Muscle of leg (tissue), 11 donors: ENCODE data around the gene NTMT1. TPM values are rescaled to one million over a fixed set of nuclear protein-coding genes. Genes with fewer than 3 reads are reported as not detected.
A peak's percentile ranks its signal among the peaks of the same experiment; 100 is the strongest.
"Not testable (repeated sequence)": the region's sequence is repeated elsewhere in the genome, so short reads cannot be mapped to it uniquely, and the experiment has no call there.

ENCODE experiments used
- DNase-seq: peaks from one replicate; pipeline ENCODE4 v3.0.0; 2013
- H3K27ac ChIP-seq: one replicate; pipeline ENCODE4 v1.5.1; 2013; ENCODE audit warnings: mild to moderate bottlenecking, low read length, control low read depth
- H3K27me3 ChIP-seq: one replicate; pipeline ENCODE4 v1.6.1; 2013; ENCODE audit warnings: low read length; ENCODE audit not compliant: control insufficient read depth, insufficient read depth
- H3K36me3 ChIP-seq: one replicate; pipeline ENCODE4 v1.6.1; 2013; ENCODE audit warnings: low read length; ENCODE audit not compliant: control insufficient read depth, insufficient read depth
- H3K4me1 ChIP-seq: one replicate; pipeline ENCODE4 v1.6.1; 2013; ENCODE audit warnings: low read length; ENCODE audit not compliant: control insufficient read depth, insufficient read depth
- H3K4me3 ChIP-seq: one replicate; pipeline ENCODE4 v1.5.1; 2013; ENCODE audit warnings: low read length, control low read depth
- H3K9me3 ChIP-seq: replicated peaks from 2 replicates; pipeline ENCODE4 v1.6.1; 2013; ENCODE audit warnings: low read depth, low read length; ENCODE audit not compliant: control insufficient read depth
- WGBS: methylation state at CpG from one replicate; pipeline ENCODE4 v1.1.5; 2013; ENCODE audit warnings: missing lambda C conversion rate; ENCODE audit not compliant: insufficient coverage; 5-methylcytosine and 5-hydroxymethylcytosine counted together
- polyA plus RNA-seq, 8 donors: library from polyadenylated mRNA; unstranded; fragments of 120-200 nt; gene quantifications; one replicate each; pipeline versions ENCODE4 v1.2.1 to v1.2.3, GENCODE V29; 2013; ENCODE audit warnings: inconsistent platforms in 1 of 8, low replicate concordance in 1 of 8; ENCODE audit not compliant: insufficient read length in 8 of 8, insufficient read depth in 1 of 8
- total RNA-seq: library from RNA; stranded (reverse); fragments of 120-200 nt; gene quantifications from one replicate; pipeline ENCODE4 v1.2.4, GENCODE V29; 2013

NTMT1 gene
- total and polyA plus RNA-seq, 9 donors, result 26.9 to 41.9 (median 38.9) TPM

DNA sequence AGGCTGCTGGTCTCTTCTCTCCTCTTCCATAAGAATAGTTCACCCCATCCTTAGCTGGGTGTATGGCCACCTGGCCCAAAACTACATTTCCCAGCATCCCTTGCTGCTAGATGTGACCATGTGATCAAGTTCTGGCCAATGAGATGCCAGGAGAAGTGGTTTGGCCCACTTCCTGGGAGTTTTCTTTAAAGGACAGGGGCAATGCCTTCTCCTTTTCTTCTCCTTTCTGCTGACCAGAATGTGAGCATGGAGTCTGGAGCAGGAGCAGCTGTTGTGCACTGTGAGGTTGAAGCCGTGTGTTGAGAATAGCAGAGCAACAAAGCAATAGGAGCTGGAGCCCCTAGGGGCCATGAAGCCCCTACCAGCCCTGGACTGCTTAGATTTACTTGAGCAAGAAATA lies 41.8 kb upstream of the NTMT1 start:
- Histone ChIP-seq H3K4me1 (peaks cover 18% of the 10 kb centered on the region), H3K36me3 (no peaks in the 10 kb centered on the region), H3K4me3 (no peak overlapping the region), H3K9me3 (peaks cover 3% of the 10 kb centered on the region), H3K27me3 (no peaks in the 10 kb centered on the region), H3K27ac (no peak overlapping the region)
- 80% methylated on average over 1 of the region's 1 CpG for WGBS
- peak; percentile 91 for DNase-seq

- Histone ChIP-seq H3K4me3 (no peak overlapping the region), H3K27me3 (no peaks in the 10 kb centered on the region), H3K27ac (no peak overlapping the region), H3K9me3 (peaks cover 3% of the 10 kb centered on the region), H3K36me3 (no peaks in the 10 kb centered on the region), H3K4me1 (peaks cover 18% of the 10 kb centered on the region)
- 100% methylated on average over 1 of the region's 1 CpG for WGBS
- DNase-seq, result no peak
These were observed 40.6 kb upstream of the NTMT1 start for GRCh38 chr9:129585352-129585751.

GRCh38 chr9:129586245-129586644 lies 39.7 kb upstream of the NTMT1 start:
- H3K27me3 ChIP-seq, result no peaks in the 10 kb centered on the region
- peaks cover 18% of the 10 kb centered on the region for H3K4me1 ChIP-seq
- peak overlapping the region; percentile 13 for H3K27ac ChIP-seq
- WGBS, result no CpG with 5 or more reads among the region's 1 CpG
- no peaks in the 10 kb centered on the region for H3K9me3 ChIP-seq
- no peak overlapping the region for H3K4me3 ChIP-seq
- H3K36me3 ChIP-seq, result no peaks in the 10 kb centered on the region
- no peak for DNase-seq

GRCh38 chr9:129586685-129587084 lies 39.3 kb upstream of the NTMT1 start:
- peak overlapping the region; percentile 65 for H3K27ac ChIP-seq

DNA sequence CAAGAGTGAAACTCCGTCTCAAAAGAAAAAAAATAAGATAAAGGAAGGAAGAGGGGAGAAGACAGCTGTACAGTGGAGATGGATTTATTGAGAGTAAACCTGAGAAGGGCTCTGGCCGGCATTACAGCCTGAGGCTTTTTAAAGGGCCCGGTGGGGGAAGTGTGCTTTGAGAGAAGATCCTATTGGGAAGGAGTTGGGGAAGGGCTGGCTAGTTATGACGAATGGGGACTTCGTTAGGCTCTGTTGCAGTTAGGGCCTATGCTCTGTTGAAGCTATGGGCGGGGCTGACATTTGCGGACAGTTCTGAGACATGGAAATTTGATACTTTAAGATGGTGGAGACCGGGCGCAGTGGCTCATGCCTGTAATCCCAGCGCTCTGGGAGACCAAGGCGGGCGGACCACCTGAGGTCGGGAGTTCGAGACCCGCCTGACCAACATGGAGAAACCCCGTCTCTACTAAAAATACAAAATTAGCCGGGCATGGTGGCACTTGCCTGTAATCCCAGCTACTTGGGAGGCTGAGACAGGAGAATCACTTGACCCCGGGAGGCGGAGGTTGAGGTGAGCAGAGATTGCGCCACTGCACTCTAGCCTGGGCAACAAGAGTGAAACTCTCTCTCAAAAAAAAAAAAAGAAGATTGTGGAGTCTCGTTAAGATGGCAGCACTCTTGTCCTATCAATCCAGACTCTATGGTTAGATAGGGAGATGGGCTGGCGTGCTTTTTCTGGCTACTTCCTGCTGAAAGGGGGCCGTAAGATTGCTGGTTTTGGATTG lies 38.3 kb upstream of the NTMT1 start:
- no peak overlapping the region for H3K4me3 ChIP-seq
- 65% methylated on average over 9 of the region's 23 CpGs for WGBS

More at GRCh38 chr9:129586685-129587084, 39.3 kb upstream of the NTMT1 start:
- Histone ChIP-seq H3K36me3 (no peaks in the 10 kb centered on the region), H3K4me1 (peaks cover 18% of the 10 kb centered on the region), H3K4me3 (no peak overlapping the region), H3K9me3 (no peaks in the 10 kb centered on the region), H3K27me3 (no peaks in the 10 kb centered on the region)
- DNase-seq, result no peak
- WGBS, result 44% methylated on average over 5 of the region's 8 CpGs

DNA sequence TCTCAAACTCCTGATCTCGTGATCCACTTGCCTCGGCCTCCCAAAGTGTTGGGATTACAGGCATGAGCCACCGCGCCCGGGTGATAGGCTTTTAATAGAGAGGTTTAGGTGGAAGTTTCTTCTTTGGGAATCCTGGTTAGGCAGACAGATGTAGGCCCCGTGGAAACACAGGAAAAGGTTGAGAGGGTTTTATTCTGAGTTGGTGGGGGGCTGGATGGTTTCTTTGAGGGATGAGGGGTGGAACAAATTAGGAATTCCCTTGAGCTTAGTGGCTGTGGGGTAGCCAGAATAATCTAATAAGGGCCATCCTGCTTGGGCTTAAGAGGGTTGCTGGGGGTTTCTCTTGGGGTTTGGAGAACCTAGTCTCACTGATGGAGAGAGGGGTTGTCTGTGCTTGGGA lies 35.5 kb upstream of the NTMT1 start:
- Histone ChIP-seq H3K36me3 (no peaks in the 10 kb centered on the region), H3K4me1 (peaks cover 19% of the 10 kb centered on the region), H3K9me3 (no peaks in the 10 kb centered on the region), H3K27me3 (no peaks in the 10 kb centered on the region), H3K27ac (no peak overlapping the region), H3K4me3 (no peak overlapping the region)
- WGBS, result 77% methylated on average over 4 of the region's 6 CpGs
- no peak for DNase-seq

More for the DNA sequence above, 38.3 kb upstream of the NTMT1 start:
- peaks cover 18% of the 10 kb centered on the region for H3K4me1 ChIP-seq
- no peaks in the 10 kb centered on the region for H3K27me3 ChIP-seq
- peak overlapping the region; percentile 65 for H3K27ac ChIP-seq
- H3K36me3 ChIP-seq, result no peaks in the 10 kb centered on the region
- DNase-seq, result peak; percentile 77
- H3K9me3 ChIP-seq, result no peaks in the 10 kb centered on the region

DNA sequence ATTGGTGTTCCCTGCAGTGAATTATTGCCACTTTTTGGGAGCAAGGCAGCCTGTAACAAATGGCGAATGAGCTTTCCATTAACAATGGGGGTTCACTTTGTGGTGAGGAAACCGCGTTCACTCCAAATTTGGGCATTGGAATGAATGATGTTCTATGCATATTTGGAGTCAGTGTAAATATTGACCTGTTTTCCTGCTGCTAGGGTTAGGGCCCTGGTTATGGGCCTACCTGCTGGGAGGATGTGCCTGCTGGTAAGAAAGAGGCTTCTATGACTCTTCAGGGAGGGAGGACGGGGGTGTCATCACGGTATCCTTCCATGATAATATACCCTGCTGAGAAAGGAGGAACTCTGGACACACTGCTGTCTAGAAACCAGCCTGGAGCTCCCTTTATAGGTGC lies 34.0 kb upstream of the NTMT1 start:
- Histone ChIP-seq H3K4me1 (peaks cover 25% of the 10 kb centered on the region), H3K27ac (no peak overlapping the region), H3K9me3 (no peaks in the 10 kb centered on the region), H3K27me3 (peaks cover 4% of the 10 kb centered on the region), H3K4me3 (no peak overlapping the region), H3K36me3 (no peaks in the 10 kb centered on the region)
- no peak for DNase-seq
- 54% methylated on average over 4 of the region's 5 CpGs for WGBS

DNA sequence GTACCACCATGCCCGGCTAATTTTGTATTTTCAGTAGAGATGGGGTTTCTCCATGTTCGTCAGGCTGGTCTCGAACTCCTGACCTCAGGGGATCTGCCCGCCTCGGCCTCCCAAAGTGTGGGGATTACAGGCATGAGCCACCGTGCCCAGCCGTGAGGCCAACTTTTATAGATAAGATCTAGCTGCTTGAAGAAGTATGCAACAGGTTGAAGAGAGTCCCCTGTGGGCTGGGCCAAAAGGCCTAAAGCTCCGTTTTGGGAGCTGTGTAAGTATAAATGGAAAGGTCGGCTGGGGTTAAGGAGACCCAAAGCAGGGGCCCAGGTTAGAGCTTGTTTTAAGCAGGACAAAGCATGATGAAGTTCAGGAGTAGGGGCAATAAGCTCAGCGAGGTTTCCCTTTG lies 33.2 kb upstream of the NTMT1 start:
- H3K4me3 ChIP-seq, H3K27me3 ChIP-seq, DNase-seq, H3K27ac ChIP-seq, H3K9me3 ChIP-seq, H3K36me3 ChIP-seq: not testable (repeated sequence)
- 69% methylated on average over 9 of the region's 10 CpGs for WGBS
- peaks cover 30% of the 10 kb centered on the region for H3K4me1 ChIP-seq

DNA sequence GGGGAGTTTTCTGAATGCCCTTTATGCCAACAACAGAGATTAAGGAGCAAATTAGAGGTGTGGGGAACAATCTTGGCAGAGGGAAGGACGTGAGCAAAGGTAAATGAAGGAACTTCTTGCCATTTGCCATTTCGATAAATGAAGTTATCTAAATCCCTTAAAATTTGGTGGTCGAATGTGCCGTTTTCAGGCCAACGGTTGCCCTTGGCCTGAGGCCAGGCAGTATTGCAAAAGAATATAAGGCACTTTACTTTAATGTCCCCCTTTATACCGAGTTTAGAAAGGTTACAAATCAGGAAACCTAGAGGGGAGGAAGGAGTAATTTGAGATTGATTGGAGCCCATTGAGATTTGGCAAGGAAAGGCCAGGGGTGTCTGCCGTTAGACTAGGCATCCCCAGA lies 31.3 kb upstream of the NTMT1 start:
- Histone ChIP-seq H3K4me3 (no peak overlapping the region), H3K27ac (no peak overlapping the region), H3K9me3 (no peaks in the 10 kb centered on the region), H3K27me3 (peaks cover 10% of the 10 kb centered on the region), H3K4me1 (peaks cover 34% of the 10 kb centered on the region), H3K36me3 (no peaks in the 10 kb centered on the region)
- no peak for DNase-seq
- 72% methylated on average over 5 of the region's 7 CpGs for WGBS

GRCh38 chr9:129595311-129595741 lies 30.6 kb upstream of the NTMT1 start:
- H3K4me3 ChIP-seq, result no peak overlapping the region
- H3K9me3 ChIP-seq, result no peaks in the 10 kb centered on the region
- H3K27me3 ChIP-seq, result peaks cover 10% of the 10 kb centered on the region
- H3K4me1 ChIP-seq, result peaks cover 34% of the 10 kb centered on the region
- no peak overlapping the region for H3K27ac ChIP-seq
- no peaks in the 10 kb centered on the region for H3K36me3 ChIP-seq
- DNase-seq, result peak; percentile 72
- WGBS, result 26% methylated on average over 3 of the region's 5 CpGs
